Measurements from ENCODE around the gene ATP2A2. TPM values are rescaled to one million over a fixed set of nuclear protein-coding genes. Genes with fewer than 3 reads are reported as not detected.
A peak's percentile ranks its signal among the peaks of the same experiment; 100 is the strongest.

Gene ATP2A2
- total RNA-seq, 1 experiment from 2014 or later: 74.7 TPM

- DNase-seq (ENCODE audit: low spot score): no peak
Observed at GRCh38 chr12:110258466-110258865, 22.6 kb upstream of the ATP2A2 start.

GRCh38 chr12:110262442-110263388 lies 18.3 kb upstream of the ATP2A2 start:
- no peak for DNase-seq (ENCODE audit: low spot score)

- DNase-seq (ENCODE audit: low spot score): no peak
Observed at GRCh38 chr12:110266381-110266960, 14.6 kb upstream of the ATP2A2 start.

- peak; percentile 84 for DNase-seq (ENCODE audit: low spot score)
Observed at GRCh38 chr12:110266980-110267620, 13.9 kb upstream of the ATP2A2 start.

GRCh38 chr12:110269622-110270124 lies 11.4 kb upstream of the ATP2A2 start:
- DNase-seq (ENCODE audit: low spot score): peak; percentile 79

GRCh38 chr12:110270125-110270962 lies 10.7 kb upstream of the ATP2A2 start:
- peak; percentile 39 for DNase-seq (ENCODE audit: low spot score)

- DNase-seq (ENCODE audit: low spot score): no peak
Observed at GRCh38 chr12:110271015-110271414, 10.0 kb upstream of the ATP2A2 start.

GRCh38 chr12:110277530-110278254 lies 3.4 kb upstream of the ATP2A2 start:
- no peak for DNase-seq (ENCODE audit: low spot score)

GRCh38 chr12:110278255-110278536 lies 2.9 kb upstream of the ATP2A2 start:
- no peak for DNase-seq (ENCODE audit: low spot score)

- DNase-seq (ENCODE audit: low spot score): no peak
Observed at GRCh38 chr12:110279566-110280375, 1.3 kb upstream of the ATP2A2 start.

- no peak for DNase-seq (ENCODE audit: low spot score)
Observed at GRCh38 chr12:110280392-110280778, 662 bp upstream of the ATP2A2 start.

GRCh38 chr12:110281549-110282299 lies 677 bp downstream of the ATP2A2 start:
- DNase-seq (ENCODE audit: low spot score): peak; percentile 22

- no peak for DNase-seq (ENCODE audit: low spot score)
Observed at GRCh38 chr12:110282300-110282860, 1.3 kb downstream of the ATP2A2 start.

- DNase-seq (ENCODE audit: low spot score): no peak
Observed at GRCh38 chr12:110282956-110283817, 2.1 kb downstream of the ATP2A2 start.

GRCh38 chr12:110284597-110284996 lies 3.5 kb downstream of the ATP2A2 start:
- no peak for DNase-seq (ENCODE audit: low spot score)

- no peak for DNase-seq (ENCODE audit: low spot score)
Observed at GRCh38 chr12:110286623-110287022, 5.6 kb downstream of the ATP2A2 start.

- no peak for DNase-seq (ENCODE audit: low spot score)
Observed at GRCh38 chr12:110287986-110288385, 6.9 kb downstream of the ATP2A2 start.

- DNase-seq (ENCODE audit: low spot score): no peak
Observed at GRCh38 chr12:110289044-110289710, 8.1 kb downstream of the ATP2A2 start.

All from H4 (cell line).